HCT116 (cell line): Measurements from ENCODE around the gene ZFAND5. TPM values are rescaled to one million over a fixed set of nuclear protein-coding genes. Genes with fewer than 3 reads are reported as not detected.

ENCODE experiments used
- ATAC-seq: fragments of 200-7000 bp; cut with Tn5 transposase; 2 replicates; pipeline ENCODE4 v1.9.1; 2020; ENCODE audit warnings: mild to moderate bottlenecking, moderate library complexity
- BruUV-seq: library from RNA; stranded (reverse); fragments of 400-500 nt; replicated peaks from 2 replicates; lab custom pipeline; 2021; lab: Mats Ljungman, UMichigan
- CTCF ChIA-PET: fragments of 300-600 bp; sonication (Branson Sonifier 250); formaldehyde crosslinking; loops from one replicate; lab custom pipeline; 2021; ENCODE audit warnings: antibody characterized with exemption; lab: Charles Lee
- POLR2A ChIA-PET: fragments of 300-600, 350-600 bp; sonication (Branson Sonifier 250); formaldehyde crosslinking; loops from one replicate; lab custom pipeline; 2021; ENCODE audit warnings: antibody characterized with exemption; lab: Charles Lee
- RAD21 ChIA-PET, 2 experiments: fragments of 300-600 bp; sonication (Branson Sonifier 250); formaldehyde crosslinking; loops; one replicate each; lab custom pipeline; 2023; ENCODE audit warnings: low total read pairs in 2 of 2; ENCODE audit not compliant: uncharacterized antibody in 2 of 2, unreplicated experiment in 2 of 2, low non-redundant PET in 1 of 2; lab: Charles Lee
- DNase-seq: peaks from one replicate; pipeline ENCODE4 v3.0.0-alpha.2; 2010; ENCODE audit warnings: low read depth, low spot score
- H2AFZ ChIP-seq: fragments of 200-600 bp; shearing (Covaris generic), sonication (generic); 2 replicates; pipeline ENCODE4 v1.6.1; 2017; ENCODE audit warnings: low read depth, mixed run types, mixed read lengths, antibody characterized with exemption, low read length; ENCODE audit not compliant: poor library complexity, severe bottlenecking
- H3K27ac ChIP-seq: 2 replicates; pipeline ENCODE4 v1.5.1; 2012; ENCODE audit warnings: low read depth, low read length
- H3K27me3 ChIP-seq: fragments of 200-600 bp; sonication (generic); 2 replicates; pipeline ENCODE4 v1.6.1; 2016; ENCODE audit warnings: mixed run types, low read length, mixed read lengths; ENCODE audit not compliant: insufficient read depth
- H3K36me3 ChIP-seq, 2 experiments: fragments of 200-500 bp in 1 of 2; fragments of 200-600 bp in 1 of 2; sonication (Bioruptor generic) in 1 of 2; sonication (generic) in 1 of 2; 2 replicates each; pipeline versions ENCODE4 v1.5.1 to v1.6.1; 2014 to 2016; ENCODE audit warnings: low read length in 2 of 2, inconsistent platforms in 1 of 2, mixed read lengths in 1 of 2, mixed run types in 1 of 2; ENCODE audit not compliant: insufficient read depth in 2 of 2, control insufficient read depth in 1 of 2
- H3K4me1 ChIP-seq, 2 experiments: fragments of 200-600 bp in 1 of 2; sonication (generic) in 1 of 2; 2 replicates each; pipeline versions ENCODE4 v1.5.1 to v1.6.1; 2012 to 2017; ENCODE audit warnings: low read length in 2 of 2, inconsistent platforms in 1 of 2, mild to moderate bottlenecking in 1 of 2, mixed read lengths in 1 of 2, mixed run types in 1 of 2, moderate library complexity in 1 of 2; ENCODE audit not compliant: insufficient read depth in 2 of 2, control insufficient read depth in 1 of 2
- H3K4me2 ChIP-seq: fragments of 200-600 bp; sonication (generic); 2 replicates; pipeline ENCODE4 v1.6.1; 2017; ENCODE audit warnings: mixed run types, low read length, mixed read lengths
- H3K4me3 ChIP-seq, 2 experiments: fragments of 200-600 bp in 1 of 2; sonication (generic) in 1 of 2; replicated peaks in 1 of 2; 2 replicates each; pipeline ENCODE4 v1.5.1; 2011 to 2016; ENCODE audit warnings: low read length in 2 of 2, control low read depth in 1 of 2, low read depth in 1 of 2, mild to moderate bottlenecking in 1 of 2, mixed read lengths in 1 of 2, mixed run types in 1 of 2
- H3K79me2 ChIP-seq: fragments of 200-600 bp; sonication (generic); 2 replicates; pipeline ENCODE4 v1.6.1; 2017; ENCODE audit warnings: mild to moderate bottlenecking, mixed run types, low read length, moderate library complexity, mixed read lengths; ENCODE audit not compliant: insufficient read depth
- H3K9ac ChIP-seq: fragments of 200-600 bp; sonication (generic); 2 replicates; pipeline ENCODE4 v1.6.1; 2016; ENCODE audit warnings: low read length, mixed read lengths
- H3K9me2 ChIP-seq: fragments of 200-600 bp; sonication (generic), shearing (Covaris generic); 2 replicates; pipeline ENCODE4 v1.6.1; 2017; ENCODE audit warnings: mixed run types, mild to moderate bottlenecking, moderate library complexity; ENCODE audit not compliant: insufficient read depth
- H3K9me3 ChIP-seq, 2 experiments: fragments of 200-500 bp in 1 of 2; fragments of 200-600 bp in 1 of 2; sonication (Bioruptor generic) in 1 of 2; sonication (generic) in 1 of 2; 2 replicates each; pipeline ENCODE4 v1.6.1; 2014 to 2017; ENCODE audit warnings: low read length in 2 of 2, mixed read lengths in 2 of 2, inconsistent platforms in 1 of 2, low read depth in 1 of 2, mild to moderate bottlenecking in 1 of 2, mixed run types in 1 of 2, moderate library complexity in 1 of 2; ENCODE audit not compliant: control insufficient read depth in 1 of 2, insufficient read depth in 1 of 2
- H4K20me1 ChIP-seq: fragments of 200-600 bp; sonication (generic), shearing (Covaris generic); 2 replicates; pipeline ENCODE4 v1.6.1; 2017; ENCODE audit warnings: mixed run types, mild to moderate bottlenecking, moderate library complexity; ENCODE audit not compliant: insufficient read depth
- CBX3 ChIP-seq: IDR thresholded peaks from 2 replicates; pipeline ENCODE4 v1.6.1; 2012; ENCODE audit warnings: low read depth
- CEBPB ChIP-seq: IDR thresholded peaks from 2 replicates; pipeline ENCODE4 v1.6.1; 2012; ENCODE audit warnings: low read depth
- JUND ChIP-seq: IDR thresholded peaks from 2 replicates; pipeline ENCODE4 v1.6.1; 2012
- POLR2A ChIP-seq: IDR thresholded peaks from 2 replicates; pipeline ENCODE4 v1.7.0; 2011; ENCODE audit warnings: borderline replicate concordance; ENCODE audit not compliant: insufficient read depth, insufficient read length; ENCODE audit errors: extremely low read depth
- POLR2AphosphoS5 ChIP-seq: IDR thresholded peaks from 2 replicates; pipeline ENCODE4 v1.6.1; 2011; ENCODE audit warnings: mild to moderate bottlenecking, low read depth, low read length, moderate library complexity
- RAD21 ChIP-seq: IDR thresholded peaks from 2 replicates; pipeline ENCODE4 v1.6.1; 2012; ENCODE audit warnings: low read depth, mild to moderate bottlenecking
- SRF ChIP-seq: IDR thresholded peaks from 2 replicates; pipeline ENCODE4 v1.6.1; 2012; ENCODE audit warnings: low read depth
- TCF7L2 ChIP-seq: IDR thresholded peaks from 2 replicates; pipeline ENCODE4 v1.7.0; 2011; ENCODE audit warnings: borderline replicate concordance, inconsistent platforms; ENCODE audit not compliant: insufficient read depth, insufficient read length; ENCODE audit errors: extremely low read depth
- ZFX ChIP-seq: fragments of 450-650 bp; IDR thresholded peaks from 2 replicates; pipeline ENCODE4 v1.6.1; 2017
- ZNF274 ChIP-seq: fragments of 200-500 bp; sonication (Bioruptor generic); IDR thresholded peaks from 2 replicates; pipeline ENCODE4 v1.6.1; 2014; ENCODE audit warnings: mild to moderate bottlenecking, low read depth, low read length, inconsistent platforms
- intact Hi-C: fragments of 100-400 bp; cut with micrococcal nuclease; formaldehyde crosslinking; loops from 2 replicates; pipeline ENCODE4 v1.10.0; 2022
- total RNA-seq: library from RNA; stranded (reverse); gene quantifications from one replicate; pipeline ENCODE4 v1.2.1, GENCODE V29; 2021; ENCODE audit not compliant: unreplicated experiment
- TF ChIP-seq, protein P1 (sequence below): IDR thresholded peaks from 2 replicates; pipeline ENCODE4 v1.6.1; 2011; ENCODE audit warnings: mild to moderate bottlenecking, low read length, moderate library complexity; ENCODE audit not compliant: insufficient replicate concordance; ENCODE audit errors: extremely low read depth
- TF ChIP-seq, protein P2 (sequence below), 3 experiments: fragments of 200-600 bp in 1 of 3; sonication (generic) in 1 of 3; IDR thresholded peaks in 2 of 3; conservative IDR thresholded peaks in 1 of 3; 2 replicates each; pipeline ENCODE4 v1.5.1; 2012 to 2017; ENCODE audit warnings: low read depth in 2 of 3, low read length in 2 of 3, antibody characterized with exemption in 1 of 3, borderline replicate concordance in 1 of 3, control low read depth in 1 of 3, mild to moderate bottlenecking in 1 of 3, mixed read lengths in 1 of 3, mixed run types in 1 of 3, moderate library complexity in 1 of 3; ENCODE audit not compliant: insufficient read depth in 1 of 3
- TF ChIP-seq, protein P3 (sequence below): IDR thresholded peaks from 2 replicates; pipeline ENCODE4 v1.6.1; 2012
- TF ChIP-seq, protein P4 (sequence below): IDR thresholded peaks from 2 replicates; pipeline ENCODE4 v1.6.1; 2012

The ZFAND5 gene
- total RNA-seq, 1 experiment from 2014 or later, result 128 TPM

DNA sequence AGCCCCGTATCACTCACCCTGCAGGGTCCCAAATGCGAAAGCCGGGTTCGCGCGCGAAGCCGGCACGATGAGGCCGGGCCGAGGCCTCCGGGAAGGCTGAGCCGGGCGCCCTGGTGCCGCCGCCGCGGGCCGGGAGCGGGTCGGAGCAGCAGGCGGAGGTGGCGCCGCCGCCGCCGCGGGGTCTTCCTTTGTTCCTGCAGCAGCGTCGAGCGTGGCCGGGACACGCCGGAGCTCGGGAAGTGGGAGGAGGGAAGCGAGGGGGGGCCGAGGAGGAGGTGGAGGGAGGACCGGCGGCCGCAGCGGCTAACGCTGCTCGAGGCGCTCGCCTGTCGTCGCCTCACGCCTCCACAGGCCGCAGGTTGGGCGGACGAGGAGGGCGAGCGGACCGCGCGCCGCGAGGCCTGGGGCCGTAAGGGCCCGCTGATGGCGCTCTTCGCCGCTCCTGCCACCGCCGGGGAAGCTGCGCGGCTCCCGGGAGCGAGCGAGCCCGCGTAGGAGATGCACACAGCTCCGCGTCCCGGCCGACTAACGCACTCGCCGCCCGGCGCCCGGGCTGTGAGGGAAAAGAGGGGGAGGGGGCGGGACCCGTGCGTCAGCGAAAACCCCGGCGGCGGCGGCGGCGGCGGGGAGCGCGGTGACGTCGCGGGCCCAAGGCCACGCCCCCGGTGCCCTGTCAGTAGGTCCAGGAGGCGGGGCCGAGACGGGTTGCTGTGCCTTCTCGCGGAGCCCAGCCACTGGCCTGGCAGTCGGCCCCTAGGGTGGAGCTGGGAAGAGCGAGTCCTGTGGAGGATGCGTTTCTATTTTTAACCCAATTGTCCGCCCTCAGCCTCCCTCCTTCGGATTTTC, at the start of gene ZFAND5 (continued):
- peak; percentile 62 for TF ChIP-seq RAD21
- no peak for TF ChIP-seq CEBPB
- TF ChIP-seq JUND, result peak; percentile 34; the same call in 1 of the 2 replicates
- TF ChIP-seq, protein P1, sequence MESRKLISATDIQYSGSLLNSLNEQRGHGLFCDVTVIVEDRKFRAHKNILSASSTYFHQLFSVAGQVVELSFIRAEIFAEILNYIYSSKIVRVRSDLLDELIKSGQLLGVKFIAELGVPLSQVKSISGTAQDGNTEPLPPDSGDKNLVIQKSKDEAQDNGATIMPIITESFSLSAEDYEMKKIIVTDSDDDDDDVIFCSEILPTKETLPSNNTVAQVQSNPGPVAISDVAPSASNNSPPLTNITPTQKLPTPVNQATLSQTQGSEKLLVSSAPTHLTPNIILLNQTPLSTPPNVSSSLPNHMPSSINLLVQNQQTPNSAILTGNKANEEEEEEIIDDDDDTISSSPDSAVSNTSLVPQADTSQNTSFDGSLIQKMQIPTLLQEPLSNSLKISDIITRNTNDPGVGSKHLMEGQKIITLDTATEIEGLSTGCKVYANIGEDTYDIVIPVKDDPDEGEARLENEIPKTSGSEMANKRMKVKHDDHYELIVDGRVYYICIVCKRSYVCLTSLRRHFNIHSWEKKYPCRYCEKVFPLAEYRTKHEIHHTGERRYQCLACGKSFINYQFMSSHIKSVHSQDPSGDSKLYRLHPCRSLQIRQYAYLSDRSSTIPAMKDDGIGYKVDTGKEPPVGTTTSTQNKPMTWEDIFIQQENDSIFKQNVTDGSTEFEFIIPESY, result peak; percentile 64
- TF ChIP-seq CBX3, result no peak; the same call in 1 of the 2 replicates

DNA sequence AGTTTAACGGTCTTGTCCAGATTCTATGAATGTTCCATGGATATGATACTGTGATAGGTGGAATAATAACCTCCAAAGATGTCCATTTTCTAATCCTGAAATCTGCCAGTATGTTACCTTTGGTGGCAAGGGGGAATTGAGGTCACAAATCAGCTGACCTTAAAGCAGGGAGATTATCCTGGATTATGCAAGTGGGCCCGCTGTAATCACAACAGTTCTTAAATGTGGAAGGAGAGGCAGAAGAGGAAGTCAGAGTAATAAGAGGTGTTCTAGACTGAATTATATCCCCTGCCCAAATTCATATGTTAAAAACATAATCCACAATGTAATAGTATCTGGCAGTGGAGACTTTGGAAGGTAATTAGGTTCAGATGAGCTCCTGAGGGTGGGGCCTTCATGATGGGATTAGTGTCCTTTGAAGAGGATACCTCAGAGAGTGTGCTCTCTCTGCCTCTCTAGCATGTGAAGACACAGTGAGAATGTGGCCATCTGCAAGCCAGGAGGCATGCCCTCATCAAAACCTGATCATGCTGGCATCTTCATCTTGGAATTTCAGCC, 47.6 kb upstream of the ZFAND5 start:
- Histone ChIP-seq H3K4me3 (no peak overlapping the region), H3K9me3 (no peaks in the 10 kb centered on the region), H4K20me1 (no peaks in the 10 kb centered on the region), H3K4me1 (no peaks in the 10 kb centered on the region), H3K9me2 (no peaks in the 10 kb centered on the region), H3K9ac (no peak overlapping the region), H2AFZ (no peak overlapping the region), H3K36me3 (no peaks in the 10 kb centered on the region), H3K27me3 (no peaks in the 10 kb centered on the region), H3K27ac (no peak overlapping the region), H3K4me2 (no peak overlapping the region), H3K79me2 (no peaks in the 10 kb centered on the region)
- ChIA-PET RAD21 (no interaction called here), POLR2A (no interaction called here), CTCF (no interaction called here)
- no TSS peak for BruUV-seq
- no peak for TF ChIP-seq POLR2A
- TF ChIP-seq CBX3, result no peak
- TF ChIP-seq, protein P2, sequence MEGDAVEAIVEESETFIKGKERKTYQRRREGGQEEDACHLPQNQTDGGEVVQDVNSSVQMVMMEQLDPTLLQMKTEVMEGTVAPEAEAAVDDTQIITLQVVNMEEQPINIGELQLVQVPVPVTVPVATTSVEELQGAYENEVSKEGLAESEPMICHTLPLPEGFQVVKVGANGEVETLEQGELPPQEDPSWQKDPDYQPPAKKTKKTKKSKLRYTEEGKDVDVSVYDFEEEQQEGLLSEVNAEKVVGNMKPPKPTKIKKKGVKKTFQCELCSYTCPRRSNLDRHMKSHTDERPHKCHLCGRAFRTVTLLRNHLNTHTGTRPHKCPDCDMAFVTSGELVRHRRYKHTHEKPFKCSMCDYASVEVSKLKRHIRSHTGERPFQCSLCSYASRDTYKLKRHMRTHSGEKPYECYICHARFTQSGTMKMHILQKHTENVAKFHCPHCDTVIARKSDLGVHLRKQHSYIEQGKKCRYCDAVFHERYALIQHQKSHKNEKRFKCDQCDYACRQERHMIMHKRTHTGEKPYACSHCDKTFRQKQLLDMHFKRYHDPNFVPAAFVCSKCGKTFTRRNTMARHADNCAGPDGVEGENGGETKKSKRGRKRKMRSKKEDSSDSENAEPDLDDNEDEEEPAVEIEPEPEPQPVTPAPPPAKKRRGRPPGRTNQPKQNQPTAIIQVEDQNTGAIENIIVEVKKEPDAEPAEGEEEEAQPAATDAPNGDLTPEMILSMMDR (IDR thresholded peaks at IDR 0.05 in 2 of 3, conservative IDR thresholded peaks at IDR 0.05 in 1 of 3; ENCODE audit: borderline replicate concordance in 1 of 3, insufficient read depth in 1 of 3, low read depth in 2 of 3, low read length in 2 of 3), result no peak
- TF ChIP-seq ZFX, result no peak
- TF ChIP-seq SRF, result no peak
- TF ChIP-seq POLR2AphosphoS5, result no peak
- TF ChIP-seq, protein P3, sequence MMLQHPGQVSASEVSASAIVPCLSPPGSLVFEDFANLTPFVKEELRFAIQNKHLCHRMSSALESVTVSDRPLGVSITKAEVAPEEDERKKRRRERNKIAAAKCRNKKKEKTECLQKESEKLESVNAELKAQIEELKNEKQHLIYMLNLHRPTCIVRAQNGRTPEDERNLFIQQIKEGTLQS, result no peak
- TF ChIP-seq TCF7L2, result no peak
- no peak for TF ChIP-seq ZNF274
- TF ChIP-seq, protein P4, sequence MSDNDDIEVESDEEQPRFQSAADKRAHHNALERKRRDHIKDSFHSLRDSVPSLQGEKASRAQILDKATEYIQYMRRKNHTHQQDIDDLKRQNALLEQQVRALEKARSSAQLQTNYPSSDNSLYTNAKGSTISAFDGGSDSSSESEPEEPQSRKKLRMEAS, result no peak
- TF ChIP-seq CEBPB, result no peak
- DNase-seq (no peak), ATAC-seq (no peak)
- intact Hi-C loops, result no loop called here
